H1 (cell line): ENCODE results near the gene CREB3. TPM values are rescaled to one million over a fixed set of nuclear protein-coding genes. Genes with fewer than 3 reads are reported as not detected.

Source experiments
- CTCF ChIA-PET: fragments of 300-600 bp; sonication (Branson Sonifier 250); formaldehyde crosslinking; loops from one replicate; lab custom pipeline; 2021; ENCODE audit not compliant: partially characterized antibody; lab: Charles Lee
- POLR2A ChIA-PET: fragments of 300-600 bp; sonication (Branson Sonifier 250); formaldehyde crosslinking; loops from one replicate; lab custom pipeline; 2021; ENCODE audit warnings: inconsistent platforms; ENCODE audit not compliant: partially characterized antibody; lab: Charles Lee
- DNase-seq, 2 experiments: peaks; one replicate each; pipeline versions ENCODE4 v3.0.0 to v3.0.0-alpha.2; 2010 to 2022; ENCODE audit warnings: low spot score in 2 of 2, low read depth in 1 of 2, mixed read lengths in 1 of 2
- FAIRE-seq: peaks from 2 replicates; lab custom pipeline; 2011; peaks lifted over from hg19 to GRCh38; lab: Jason Lieb, UNC
- H2AFZ ChIP-seq: 2 replicates; pipeline ENCODE4 v1.8.1; 2012; ENCODE audit warnings: low read length, inconsistent platforms
- H2AK5ac ChIP-seq: 2 replicates; pipeline ENCODE4 v1.6.1; 2013; ENCODE audit warnings: low read depth, low read length
- H2BK120ac ChIP-seq: replicated peaks from 2 replicates; pipeline ENCODE3; 2013; ENCODE audit warnings: low read depth, low read length, inconsistent platforms
- H2BK12ac ChIP-seq: 2 replicates; pipeline ENCODE4 v1.6.1; 2013; ENCODE audit warnings: low read depth, low read length
- H2BK15ac ChIP-seq: 2 replicates; pipeline ENCODE4 v1.6.1; 2013; ENCODE audit warnings: low read length
- H2BK20ac ChIP-seq: 2 replicates; pipeline ENCODE4 v1.6.1; 2013; ENCODE audit warnings: low read length
- H2BK5ac ChIP-seq: 2 replicates; pipeline ENCODE4 v1.6.1; 2013; ENCODE audit warnings: low read depth, low read length
- H3K14ac ChIP-seq: 2 replicates; pipeline ENCODE4 v1.6.1; 2013; ENCODE audit warnings: inconsistent platforms; ENCODE audit not compliant: insufficient read length
- H3K18ac ChIP-seq: 2 replicates; pipeline ENCODE4 v1.6.1; 2013; ENCODE audit warnings: low read length; ENCODE audit errors: extremely low read depth
- H3K23ac ChIP-seq: 2 replicates; pipeline ENCODE4 v1.6.1; 2013; ENCODE audit warnings: inconsistent platforms; ENCODE audit not compliant: insufficient read length
- H3K23me2 ChIP-seq: 2 replicates; pipeline ENCODE4 v1.6.1; 2013; ENCODE audit warnings: low read depth, low read length
- H3K27ac ChIP-seq: 2 replicates; pipeline ENCODE4 v1.6.1; 2011; ENCODE audit warnings: low read depth, low read length, inconsistent platforms
- H3K27me3 ChIP-seq, 4 experiments: replicated peaks in 1 of 4; 1 replicate in 1 of 4; 2 replicates in 3 of 4; pipeline versions ENCODE4 v1.6.1 to v1.8.1; 2011 to 2013; ENCODE audit warnings: low read length in 3 of 4, mild to moderate bottlenecking in 3 of 4, inconsistent platforms in 2 of 4, mixed read lengths in 2 of 4, moderate library complexity in 1 of 4; ENCODE audit not compliant: control insufficient read depth in 3 of 4, insufficient read depth in 3 of 4; ENCODE audit errors: extremely low read depth in 1 of 4
- H3K36me3 ChIP-seq, 4 experiments: 2 replicates each; pipeline versions ENCODE4 v1.6.1 to v1.8.1; 2011 to 2013; ENCODE audit warnings: mild to moderate bottlenecking in 4 of 4, low read length in 3 of 4, moderate library complexity in 2 of 4, control low read depth in 1 of 4, inconsistent platforms in 1 of 4; ENCODE audit not compliant: insufficient read depth in 4 of 4, control insufficient read depth in 2 of 4
- H3K4ac ChIP-seq: replicated peaks from 2 replicates; pipeline ENCODE3; 2013; ENCODE audit warnings: low read length, low read depth, mixed read lengths, inconsistent platforms; ENCODE audit not compliant: insufficient read length
- H3K4me1 ChIP-seq, 4 experiments: replicated peaks in 1 of 4; 1 replicate in 1 of 4; 2 replicates in 3 of 4; pipeline versions ENCODE4 v1.6.1 to v1.8.1; 2011 to 2013; ENCODE audit warnings: low read length in 3 of 4, inconsistent platforms in 2 of 4, mixed read lengths in 1 of 4; ENCODE audit not compliant: insufficient read depth in 4 of 4, control insufficient read depth in 3 of 4
- H3K4me2 ChIP-seq, 2 experiments: 2 replicates each; pipeline versions ENCODE4 v1.6.1 to v1.8.1; 2011 to 2013; ENCODE audit warnings: low read depth in 2 of 2, low read length in 2 of 2, control low read depth in 1 of 2, inconsistent platforms in 1 of 2, mild to moderate bottlenecking in 1 of 2; ENCODE audit not compliant: insufficient read depth in 1 of 2
- H3K4me3 ChIP-seq, 4 experiments: fragments of 200-600, 300-600 bp in 1 of 4; sonication (generic), shearing (Covaris generic), sonication (Bioruptor Twin) in 1 of 4; 2 replicates each; pipeline versions ENCODE4 v1.5.1 to v1.8.1; 2011 to 2016; ENCODE audit warnings: low read length in 4 of 4, low read depth in 3 of 4, control low read depth in 2 of 4, inconsistent platforms in 2 of 4, mild to moderate bottlenecking in 2 of 4, mixed read lengths in 1 of 4, moderate library complexity in 1 of 4; ENCODE audit not compliant: insufficient read depth in 2 of 4; ENCODE audit errors: extremely low read depth in 1 of 4
- H3K56ac ChIP-seq: replicated peaks from 2 replicates; pipeline ENCODE3; 2013; ENCODE audit warnings: low read depth, mild to moderate bottlenecking, mixed read lengths, low read length, inconsistent platforms; ENCODE audit not compliant: insufficient read length
- H3K79me1 ChIP-seq: 2 replicates; pipeline ENCODE4 v1.6.1; 2013; ENCODE audit warnings: low read depth, low read length, control low read depth
- H3K79me2 ChIP-seq, 2 experiments: 2 replicates each; pipeline versions ENCODE4 v1.6.1 to v1.8.1; 2012 to 2013; ENCODE audit warnings: low read length in 2 of 2, mild to moderate bottlenecking in 2 of 2, inconsistent platforms in 1 of 2; ENCODE audit not compliant: insufficient read depth in 2 of 2, control insufficient read depth in 1 of 2
- H3K9ac ChIP-seq, 4 experiments: replicated peaks in 1 of 4; 1 replicate in 1 of 4; 2 replicates in 3 of 4; pipeline versions ENCODE4 v1.6.1 to v1.8.1; 2011 to 2013; ENCODE audit warnings: low read depth in 3 of 4, low read length in 3 of 4, control low read depth in 2 of 4, mild to moderate bottlenecking in 2 of 4, moderate library complexity in 2 of 4, inconsistent platforms in 1 of 4; ENCODE audit errors: extremely low read depth in 1 of 4
- H3K9me3 ChIP-seq, 2 experiments: 2 replicates each; pipeline versions ENCODE4 v1.6.1 to v1.8.1; 2012 to 2013; ENCODE audit warnings: mild to moderate bottlenecking in 2 of 2, moderate library complexity in 2 of 2, control low read depth in 1 of 2, inconsistent platforms in 1 of 2, low read depth in 1 of 2, low read length in 1 of 2, mixed read lengths in 1 of 2; ENCODE audit not compliant: insufficient read depth in 2 of 2
- H4K20me1 ChIP-seq, 2 experiments: replicated peaks in 1 of 2; 2 replicates each; pipeline versions ENCODE3 to v1.8.1; 2011 to 2013; ENCODE audit warnings: inconsistent platforms in 2 of 2, low read length in 2 of 2, mild to moderate bottlenecking in 1 of 2; ENCODE audit not compliant: insufficient read depth in 2 of 2, control insufficient read depth in 1 of 2
- H4K5ac ChIP-seq: 2 replicates; pipeline ENCODE4 v1.6.1; 2013; ENCODE audit warnings: low read length, low read depth, mixed read lengths, inconsistent platforms; ENCODE audit not compliant: insufficient read length
- H4K8ac ChIP-seq: 2 replicates; pipeline ENCODE4 v1.8.0; 2013; ENCODE audit warnings: mild to moderate bottlenecking, moderate library complexity, low read length, inconsistent platforms; ENCODE audit not compliant: insufficient read depth; ENCODE audit errors: extremely low read depth
- H4K91ac ChIP-seq: replicated peaks from 2 replicates; pipeline ENCODE3; 2013; ENCODE audit warnings: low read length, mixed read lengths, inconsistent platforms; ENCODE audit not compliant: insufficient read length
- ATF2 ChIP-seq: IDR thresholded peaks from 2 replicates; pipeline ENCODE4 v1.6.1; 2012; ENCODE audit warnings: low read length, inconsistent platforms
- SUZ12 ChIP-seq: fragments of 200-600 bp; sonication (generic); IDR thresholded peaks from 2 replicates; pipeline ENCODE4 v1.6.1; 2012; ENCODE audit warnings: mild to moderate bottlenecking, inconsistent platforms, low read length, moderate library complexity, mixed read lengths
- WGBS, 2 experiments: shearing (Covaris generic) in 1 of 2; methylation state at CpG; one replicate each; pipeline versions ENCODE4 v1.1.6 to v1.1.7; 2013 to 2015; ENCODE audit warnings: low lambda C conversion rate in 2 of 2, mixed read lengths in 2 of 2, inconsistent platforms in 1 of 2, low coverage in 1 of 2, missing lambda C conversion rate in 1 of 2; ENCODE audit not compliant: insufficient replicate concordance in 2 of 2, insufficient coverage in 1 of 2, insufficient read length in 1 of 2; ENCODE audit errors: extremely low coverage in 1 of 2, missing lambda C conversion rate in 1 of 2; 5-methylcytosine and 5-hydroxymethylcytosine counted together
- polyA plus RNA-seq, 7 experiments: library from polyadenylated mRNA; depleted of rRNA in 3 of 7; stranded (reverse) in 5 of 7; unstranded in 2 of 7; fragments of >200 nt in 5 of 7; fragments of 200-250 nt in 2 of 7; gene quantifications; 1 replicate in 5 of 7; 2 replicates in 1 of 7; 4 replicates in 1 of 7; pipeline versions ENCODE4 v1.2.1 to v1.2.3, GENCODE V29; 2011 to 2013; ENCODE audit warnings: missing spikeins in 2 of 7, mixed read lengths in 2 of 7
- total RNA-seq: library from RNA; stranded (reverse); fragmentation: NEBNext Ultra II Directional; extraction: Animal tissue kit (Norgen Biotek cat#: 25700); gene quantifications from 2 replicates; pipeline ENCODE4 v1.2.1, GENCODE V29; 2021

The CREB3 gene
- total and polyA plus RNA-seq, 2 of the 8 experiments (the other 6 are each of a cell fraction or from before 2014, with no cell fraction given): 24.4 to 25.7 TPM

DNA sequence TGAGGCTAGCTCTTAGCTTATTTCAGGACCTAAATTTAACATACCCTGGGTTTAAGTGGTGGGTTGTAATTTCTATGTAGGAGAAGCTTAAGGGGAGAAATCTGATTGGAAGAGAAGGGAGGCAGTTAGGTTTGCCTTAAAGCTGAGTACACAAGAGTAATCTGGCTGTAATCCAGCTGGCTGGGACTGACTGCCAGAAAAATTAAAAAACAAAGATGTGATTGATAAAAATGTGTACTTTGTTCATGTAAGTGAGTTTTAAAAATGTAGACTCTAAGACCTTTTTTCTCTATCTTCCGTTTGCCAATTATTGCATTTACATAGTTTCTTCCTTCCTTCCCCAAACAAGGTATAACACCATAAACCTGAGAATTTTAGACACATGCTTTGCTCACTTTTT, 39.1 kb downstream of the CREB3 start:
- FAIRE-seq (no peak), DNase-seq (no peak)
- TF ChIP-seq ATF2 (no peak), SUZ12 (no peak)
- H3K4me1 ChIP-seq: peaks cover 0 to 6% (median 4%) of the 10 kb centered on the region in 4 experiments; a peak in 6 of 7 replicates
- H3K56ac ChIP-seq: no peak overlapping the region
- no peaks in the 10 kb centered on the region for H3K9me3 ChIP-seq
- no peak overlapping the region for H4K91ac ChIP-seq
- no peak overlapping the region for H4K5ac ChIP-seq
- H3K4ac ChIP-seq: no peak overlapping the region
- H3K27me3 ChIP-seq: no peaks in the 10 kb centered on the region
- no peaks in the 10 kb centered on the region for H3K23me2 ChIP-seq
- WGBS, 2 experiments: 94% methylated on average over 1 of the region's 1 CpG; no CpG with 5 or more reads in 1 of the 2 experiments
- H3K27ac ChIP-seq: no peak overlapping the region
- no peak overlapping the region for H2BK5ac ChIP-seq
- no peak overlapping the region for H3K23ac ChIP-seq
- H2BK15ac ChIP-seq: no peak overlapping the region
- ChIA-PET POLR2A (interaction anchor here (1.0 to 1.7 kb wide), 3 partner anchors 11 to 39 kb away, joined by 3 to 4 read pairs (median 4); no protein-coding TSS in a partner anchor), CTCF (interaction anchor here (1.0 to 3.2 kb wide), 7 partner anchors 9 to 63 kb away, joined by 3 to 12 read pairs (median 4); partner anchors contain the start of genes CREB3 and TLN1)
- no peak overlapping the region for H3K4me2 ChIP-seq
- no peak overlapping the region for H3K4me3 ChIP-seq
- no peak overlapping the region for H3K18ac ChIP-seq
- H2BK12ac ChIP-seq: no peak overlapping the region
- no peak overlapping the region for H2AFZ ChIP-seq
- H2AK5ac ChIP-seq: no peak overlapping the region
- H3K79me2 ChIP-seq: no peaks in the 10 kb centered on the region
- H2BK20ac ChIP-seq: no peak overlapping the region
- H3K14ac ChIP-seq: no peak overlapping the region
- H3K79me1 ChIP-seq: no peaks in the 10 kb centered on the region
- no peak overlapping the region for H3K9ac ChIP-seq
- no peak overlapping the region for H2BK120ac ChIP-seq
- H3K36me3 ChIP-seq: no peaks in the 10 kb centered on the region
- H4K20me1 ChIP-seq: no peaks in the 10 kb centered on the region
- no peak overlapping the region for H4K8ac ChIP-seq
